Fibroblast of lung (primary cell): ENCODE measurements around the gene SORCS2. TPM values are rescaled to one million over a fixed set of nuclear protein-coding genes. Genes with fewer than 3 reads are reported as not detected.

ENCODE experiments used
- DNase-seq, 2 donors: peaks; one replicate each; pipeline versions ENCODE4 v3.0.0 to v3.0.0-alpha.2; 2010; ENCODE audit warnings: low read depth in 2 of 2
- H2AFZ ChIP-seq: 2 replicates; pipeline ENCODE4 v1.5.1; 2012; ENCODE audit warnings: low read length, control low read depth, inconsistent platforms
- H3K27ac ChIP-seq: 2 replicates; pipeline ENCODE4 v1.5.1; 2011; ENCODE audit warnings: low read length, control low read depth; ENCODE audit not compliant: insufficient read depth
- H3K27me3 ChIP-seq: 2 replicates; pipeline ENCODE4 v1.5.1; 2011; ENCODE audit warnings: mild to moderate bottlenecking, low read length; ENCODE audit not compliant: control insufficient read depth, insufficient read depth
- H3K36me3 ChIP-seq: 2 replicates; pipeline ENCODE4 v1.5.1; 2011; ENCODE audit warnings: low read length; ENCODE audit not compliant: control insufficient read depth, insufficient read depth
- H3K4me1 ChIP-seq: 2 replicates; pipeline ENCODE4 v1.5.1; 2011; ENCODE audit warnings: low read length; ENCODE audit not compliant: control insufficient read depth, insufficient read depth; ENCODE audit errors: extremely low read depth
- H3K4me2 ChIP-seq: 2 replicates; pipeline ENCODE4 v1.5.1; 2011; ENCODE audit warnings: low read length, control low read depth; ENCODE audit not compliant: insufficient read depth; ENCODE audit errors: extremely low read depth
- H3K4me3 ChIP-seq, 4 experiments: fragments of 200-600 bp in 1 of 4; sonication (generic) in 1 of 4; replicated peaks in 1 of 4; 2 replicates each; pipeline ENCODE4 v1.5.1; 2011 to 2016; ENCODE audit warnings: low read length in 4 of 4, low read depth in 3 of 4, mild to moderate bottlenecking in 3 of 4, control low read depth in 2 of 4, inconsistent platforms in 1 of 4, mixed read lengths in 1 of 4; ENCODE audit not compliant: insufficient read depth in 1 of 4; ENCODE audit errors: control extremely low read depth in 1 of 4
- H3K79me2 ChIP-seq: 2 replicates; pipeline ENCODE4 v1.5.1; 2012; ENCODE audit warnings: mild to moderate bottlenecking, low read length, inconsistent platforms; ENCODE audit not compliant: control insufficient read depth, insufficient read depth
- H3K9ac ChIP-seq: 2 replicates; pipeline ENCODE4 v1.5.1; 2011; ENCODE audit warnings: mild to moderate bottlenecking, low read length, control low read depth; ENCODE audit not compliant: insufficient read depth
- H3K9me3 ChIP-seq: 2 replicates; pipeline ENCODE4 v1.5.1; 2012; ENCODE audit warnings: low read depth, low read length; ENCODE audit not compliant: control insufficient read depth, insufficient read depth
- H4K20me1 ChIP-seq: 2 replicates; pipeline ENCODE4 v1.5.1; 2011; ENCODE audit warnings: low read length; ENCODE audit not compliant: control insufficient read depth, insufficient read depth; ENCODE audit errors: extremely low read depth
- CTCF ChIP-seq, 2 donors: IDR thresholded peaks in 1 of 2; conservative IDR thresholded peaks in 1 of 2; 1 replicate in 1 of 2; 2 replicates in 1 of 2; pipeline ENCODE4 v1.5.1; 2011 to 2012; ENCODE audit warnings: low read length in 2 of 2, control low read depth in 1 of 2, inconsistent platforms in 1 of 2, low read depth in 1 of 2, mild to moderate bottlenecking in 1 of 2
- EZH2 ChIP-seq: IDR thresholded peaks from 2 replicates; pipeline ENCODE4 v1.5.1; 2012; ENCODE audit warnings: low read length, control low read depth, mild to moderate bottlenecking; ENCODE audit errors: missing control alignments
- polyA plus RNA-seq, 2 donors: library from polyadenylated mRNA; depleted of rRNA in 1 of 2; stranded (reverse) in 1 of 2; unstranded in 1 of 2; fragments of >200 nt; gene quantifications; 2 replicates each; pipeline ENCODE4 v1.2.1, GENCODE V29; 2011 to 2012; ENCODE audit warnings: missing spikeins in 1 of 2
- total RNA-seq: library from RNA; depleted of rRNA; stranded (reverse); fragments of >200 nt; gene quantifications from 2 replicates; pipeline ENCODE4 v1.2.1, GENCODE V29; 2014

SORCS2 gene
- total and polyA plus RNA-seq, 2 donors (not counting 1 experiment from before 2014, with no cell fraction given) = 0.17 to 0.41 TPM

DNA sequence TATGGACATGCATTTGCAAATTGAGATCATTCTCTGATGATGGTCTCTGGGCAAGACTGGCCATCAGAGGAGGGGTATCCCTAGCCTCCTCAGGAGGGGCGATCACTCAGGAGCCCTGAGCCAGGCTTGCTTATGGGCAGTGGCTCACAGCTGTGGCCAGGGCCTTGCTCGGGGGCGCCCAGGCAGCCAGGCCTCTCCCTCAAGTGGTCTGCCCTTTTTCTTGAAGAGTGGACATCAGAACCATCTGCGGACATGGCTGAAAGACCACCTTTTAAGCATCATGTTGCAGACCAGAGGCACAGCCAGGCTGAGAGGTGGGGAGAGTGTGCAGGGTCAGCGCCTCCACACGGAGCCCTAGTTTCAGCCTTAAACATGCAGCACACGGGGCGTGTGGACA lies 349.1 kb downstream of the SORCS2 start:
- no peaks in the 10 kb centered on the region for H3K36me3 ChIP-seq
- no peak overlapping the region for H3K4me2 ChIP-seq
- no peaks in the 10 kb centered on the region for H3K9me3 ChIP-seq
- H2AFZ ChIP-seq = no peak overlapping the region
- H3K27me3 ChIP-seq = peaks cover 2% of the 10 kb centered on the region
- H4K20me1 ChIP-seq = no peaks in the 10 kb centered on the region
- H3K4me3 ChIP-seq = no peak overlapping the region
- no peaks in the 10 kb centered on the region for H3K79me2 ChIP-seq
- no peak for DNase-seq
- no peak overlapping the region for H3K27ac ChIP-seq
- no peak for TF ChIP-seq CTCF (conservative IDR thresholded peaks at IDR 0.05 in 1 of 2, IDR thresholded peaks at IDR 0.05 in 1 of 2; ENCODE audit: low read depth in 1 of 2, low read length in 2 of 2)
- TF ChIP-seq EZH2 = no peak
- H3K4me1 ChIP-seq = no peaks in the 10 kb centered on the region
- no peak overlapping the region for H3K9ac ChIP-seq

GRCh38 chr4:7542781-7543180 lies 350.4 kb downstream of the SORCS2 start:
- Histone ChIP-seq H3K27me3 (peaks cover 3% of the 10 kb centered on the region), H3K9me3 (no peaks in the 10 kb centered on the region), H3K4me3 (no peak overlapping the region), H3K36me3 (no peaks in the 10 kb centered on the region), H3K27ac (no peak overlapping the region), H3K9ac (no peak overlapping the region), H3K79me2 (no peaks in the 10 kb centered on the region), H2AFZ (no peak overlapping the region), H3K4me2 (no peak overlapping the region), H3K4me1 (no peaks in the 10 kb centered on the region), H4K20me1 (no peaks in the 10 kb centered on the region)
- TF ChIP-seq CTCF (conservative IDR thresholded peaks at IDR 0.05 in 1 of 2, IDR thresholded peaks at IDR 0.05 in 1 of 2; ENCODE audit: low read depth in 1 of 2, low read length in 2 of 2) = no peak
- no peak for TF ChIP-seq EZH2
- DNase-seq = no peak

DNA sequence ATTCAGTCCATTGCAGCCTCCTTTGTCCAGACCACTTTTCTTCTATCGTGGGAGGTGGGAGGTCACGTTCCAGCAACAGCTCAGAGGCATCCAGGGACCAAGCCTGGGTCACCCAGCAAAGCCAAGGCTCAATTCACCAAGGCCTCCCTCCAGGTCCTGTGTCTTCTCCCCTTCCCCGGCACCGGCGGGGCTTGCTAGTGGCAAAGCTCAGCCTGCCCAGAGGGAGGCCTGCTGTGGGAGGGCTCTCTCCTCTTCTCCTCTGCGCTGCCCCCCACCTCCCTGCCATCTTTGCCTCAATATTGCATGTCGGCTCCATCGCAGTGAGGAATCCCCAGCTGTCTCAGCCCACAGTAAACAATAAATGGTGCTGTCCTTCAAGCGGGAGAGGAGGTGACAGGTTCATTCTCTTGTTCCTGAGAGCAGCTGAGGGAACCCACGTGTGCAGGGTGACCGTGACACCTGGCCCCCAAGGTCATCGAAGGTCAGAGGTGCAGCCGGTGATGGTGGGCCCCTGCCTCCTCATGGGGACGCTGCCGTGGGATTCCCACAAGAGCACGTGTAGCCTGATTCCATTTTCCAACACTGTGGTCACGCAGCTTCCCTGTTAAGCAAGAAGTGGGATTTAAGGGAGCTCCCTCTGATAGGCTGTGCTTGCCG lies 353.9 kb downstream of the SORCS2 start:
- Histone ChIP-seq H3K9me3 (no peaks in the 10 kb centered on the region), H3K79me2 (no peaks in the 10 kb centered on the region), H3K36me3 (no peaks in the 10 kb centered on the region), H3K9ac (no peak overlapping the region), H3K4me1 (no peaks in the 10 kb centered on the region), H3K27ac (no peak overlapping the region), H3K27me3 (peaks cover 3% of the 10 kb centered on the region), H4K20me1 (no peaks in the 10 kb centered on the region), H2AFZ (no peak overlapping the region), H3K4me2 (no peak overlapping the region), H3K4me3 (no peak overlapping the region)
- DNase-seq = no peak
- TF ChIP-seq EZH2 (no peak), CTCF (conservative IDR thresholded peaks at IDR 0.05 in 1 of 2, IDR thresholded peaks at IDR 0.05 in 1 of 2; ENCODE audit: low read depth in 1 of 2, low read length in 2 of 2) (no peak)
